ENCODE results near the gene CDC45.

The CDC45 gene

GRCh38 chr22:19495562-19496323, 16.0 kb downstream of the CDC45 start:
- DNase-seq: peak in 3 of 6 experiments; percentile 34 to 59 (median 55)

GRCh38 chr22:19496324-19496630, 16.6 kb downstream of the CDC45 start:
- DNase-seq: no peak

- DNase-seq: no peak
Measured at GRCh38 chr22:19497245-19497644, 17.5 kb downstream of the CDC45 start.

GRCh38 chr22:19498154-19498865, 18.6 kb downstream of the CDC45 start:
- no peak for DNase-seq

- no peak for DNase-seq
Measured at GRCh38 chr22:19498866-19499190, 19.1 kb downstream of the CDC45 start.

- DNase-seq: no peak
Measured at GRCh38 chr22:19499236-19499879, 19.6 kb downstream of the CDC45 start.

- no peak for DNase-seq
Measured at GRCh38 chr22:19499880-19500242, 20.1 kb downstream of the CDC45 start.

- no peak for DNase-seq
Measured at GRCh38 chr22:19501897-19502447, 22.3 kb downstream of the CDC45 start.

GRCh38 chr22:19503367-19503766, 23.6 kb downstream of the CDC45 start:
- no peak for DNase-seq

GRCh38 chr22:19503869-19504268, 24.1 kb downstream of the CDC45 start:
- DNase-seq: no peak

GRCh38 chr22:19504900-19505734, 25.4 kb downstream of the CDC45 start:
- no peak for DNase-seq

GRCh38 chr22:19505735-19506126, 26.0 kb downstream of the CDC45 start:
- DNase-seq: no peak

- no peak for DNase-seq
Measured at GRCh38 chr22:19506212-19506611, 26.5 kb downstream of the CDC45 start.

- no peak for DNase-seq
Measured at GRCh38 chr22:19507534-19507861, 27.8 kb downstream of the CDC45 start.

GRCh38 chr22:19508024-19508776, 28.5 kb downstream of the CDC45 start:
- no peak for DNase-seq

GRCh38 chr22:19509191-19509590, 29.5 kb downstream of the CDC45 start:
- no peak for DNase-seq

- DNase-seq: no peak
Measured at GRCh38 chr22:19509923-19510322, 30.2 kb downstream of the CDC45 start.

- no peak for DNase-seq
Measured at GRCh38 chr22:19510919-19511341, 31.2 kb downstream of the CDC45 start.

GRCh38 chr22:19513823-19514222, 34.1 kb downstream of the CDC45 start:
- DNase-seq: no peak

GRCh38 chr22:19514831-19515565, 35.3 kb downstream of the CDC45 start:
- no peak for DNase-seq

GRCh38 chr22:19515654-19516377, 36.1 kb downstream of the CDC45 start:
- DNase-seq: no peak
